ENCODE measurements around the gene RNF31. TPM values are rescaled to one million over a fixed set of nuclear protein-coding genes. Genes with fewer than 3 reads are reported as not detected.
A peak's percentile ranks its signal among the peaks of the same experiment; 100 is the strongest.

RNF31 gene
- total RNA-seq, 1 donor from 2014 or later: 59.0 TPM

GRCh38 chr14:24098927-24099813, 48.1 kb upstream of the RNF31 start:
- no peak for FAIRE-seq
- Mint-ChIP-seq H3K36me3 (ENCODE audit: low read depth, unreplicated experiment) (peaks cover 42% of the 10 kb centered on the region), H3K4me1 (ENCODE audit: low read depth, unreplicated experiment) (peaks cover 6% of the 10 kb centered on the region), H3K27ac (ENCODE audit: unreplicated experiment) (peak overlapping the region; percentile 26), H3K9me3 (ENCODE audit: unreplicated experiment) (no peaks in the 10 kb centered on the region), H3K4me3 (ENCODE audit: unreplicated experiment) (no peak overlapping the region), H3K27me3 (ENCODE audit: low read depth, unreplicated experiment) (no peaks in the 10 kb centered on the region)
- no peak for DNase-seq (ENCODE audit: low read depth)
- Histone ChIP-seq H3K36me3 (ENCODE audit: insufficient read depth, low read length) (no peaks in the 10 kb centered on the region), H3K9me3 (ENCODE audit: insufficient read depth, low read depth, low read length) (no peaks in the 10 kb centered on the region), H2AFZ (ENCODE audit: low read depth, low read length) (no peak overlapping the region), H3K4me2 (ENCODE audit: low read length) (no peak overlapping the region), H3K4me3 (ENCODE audit: insufficient read depth, low read depth, low read length) (no peak overlapping the region), H3K27ac (ENCODE audit: low read depth, low read length) (no peak overlapping the region), H3K79me2 (ENCODE audit: insufficient read depth, low read length) (no peaks in the 10 kb centered on the region), H4K20me1 (ENCODE audit: insufficient read depth, low read length) (no peaks in the 10 kb centered on the region), H3K4me1 (ENCODE audit: insufficient read depth, low read length) (peaks cover 6% of the 10 kb centered on the region), H3K27me3 (ENCODE audit: insufficient read depth, low read length) (no peaks in the 10 kb centered on the region), H3K9ac (ENCODE audit: low read length) (no peak overlapping the region)
- TF ChIP-seq CTCF (IDR thresholded peaks at IDR 0.05; ENCODE audit: insufficient read depth, low read depth, low read length): no peak
- TF ChIP-seq EZH2 (IDR thresholded peaks at IDR 0.05; ENCODE audit: insufficient read depth, low read length): no peak

GRCh38 chr14:24100197-24100981, 46.9 kb upstream of the RNF31 start:
- FAIRE-seq (no peak), DNase-seq (ENCODE audit: low read depth) (no peak)
- no peak overlapping the region for H3K27ac Mint-ChIP-seq (ENCODE audit: unreplicated experiment)
- no peaks in the 10 kb centered on the region for H3K9me3 Mint-ChIP-seq (ENCODE audit: unreplicated experiment)
- no peaks in the 10 kb centered on the region for H3K27me3 Mint-ChIP-seq (ENCODE audit: low read depth, unreplicated experiment)
- H3K4me1 Mint-ChIP-seq (ENCODE audit: low read depth, unreplicated experiment): peaks cover 5% of the 10 kb centered on the region
- H3K36me3 Mint-ChIP-seq (ENCODE audit: low read depth, unreplicated experiment): peaks cover 51% of the 10 kb centered on the region
- Histone ChIP-seq H4K20me1 (ENCODE audit: insufficient read depth, low read length) (no peaks in the 10 kb centered on the region), H3K79me2 (ENCODE audit: insufficient read depth, low read length) (no peaks in the 10 kb centered on the region), H3K9me3 (ENCODE audit: insufficient read depth, low read depth, low read length) (no peaks in the 10 kb centered on the region), H3K27me3 (ENCODE audit: insufficient read depth, low read length) (no peaks in the 10 kb centered on the region), H3K4me3 (ENCODE audit: insufficient read depth, low read depth, low read length) (no peak overlapping the region), H3K4me2 (ENCODE audit: low read length) (no peak overlapping the region), H3K36me3 (ENCODE audit: insufficient read depth, low read length) (no peaks in the 10 kb centered on the region), H3K4me1 (ENCODE audit: insufficient read depth, low read length) (no peaks in the 10 kb centered on the region), H3K27ac (ENCODE audit: low read depth, low read length) (no peak overlapping the region), H2AFZ (ENCODE audit: low read depth, low read length) (no peak overlapping the region), H3K9ac (ENCODE audit: low read length) (no peak overlapping the region)
- TF ChIP-seq EZH2 (IDR thresholded peaks at IDR 0.05; ENCODE audit: insufficient read depth, low read length) (no peak), CTCF (IDR thresholded peaks at IDR 0.05; ENCODE audit: insufficient read depth, low read depth, low read length) (no peak)
- H3K4me3 Mint-ChIP-seq (ENCODE audit: unreplicated experiment): no peak overlapping the region
